GM20000 (cell line): ENCODE measurements around the gene IQGAP2.
A peak's percentile ranks its signal among the peaks of the same experiment; 100 is the strongest.

Experiments used
- DNase-seq: peaks from one replicate; pipeline ENCODE4 v3.0.0; 2012; ENCODE audit warnings: low spot score
- TF ChIP-seq, protein P1 (sequence below): IDR thresholded peaks from 2 replicates; pipeline ENCODE4 v1.5.1; 2012; ENCODE audit warnings: mild to moderate bottlenecking, control low read depth; ENCODE audit errors: extremely low read depth, missing control alignments

The IQGAP2 gene

DNA sequence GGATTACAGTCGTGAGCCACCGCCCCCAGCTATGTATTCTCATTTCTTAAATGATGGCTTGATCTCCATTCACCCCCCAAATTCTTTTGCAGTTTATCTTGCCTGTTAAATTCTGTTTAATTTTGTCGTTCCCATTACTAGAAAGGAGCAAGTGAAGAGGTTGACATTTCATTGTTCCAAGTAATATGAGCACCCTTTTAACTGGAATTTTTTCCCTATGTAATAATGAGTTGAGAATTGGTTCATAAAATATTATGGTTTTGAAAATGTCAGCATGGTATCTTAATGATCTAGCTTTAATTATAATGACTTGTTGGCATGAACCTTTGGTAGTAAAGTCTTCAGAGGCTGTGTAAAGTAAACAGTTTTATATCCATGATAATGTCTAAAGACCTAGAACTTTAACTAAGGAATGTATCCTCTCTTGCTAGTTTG, 182.7 kb downstream of the IQGAP2 start:
- DNase-seq, result no peak
- TF ChIP-seq, protein P1, sequence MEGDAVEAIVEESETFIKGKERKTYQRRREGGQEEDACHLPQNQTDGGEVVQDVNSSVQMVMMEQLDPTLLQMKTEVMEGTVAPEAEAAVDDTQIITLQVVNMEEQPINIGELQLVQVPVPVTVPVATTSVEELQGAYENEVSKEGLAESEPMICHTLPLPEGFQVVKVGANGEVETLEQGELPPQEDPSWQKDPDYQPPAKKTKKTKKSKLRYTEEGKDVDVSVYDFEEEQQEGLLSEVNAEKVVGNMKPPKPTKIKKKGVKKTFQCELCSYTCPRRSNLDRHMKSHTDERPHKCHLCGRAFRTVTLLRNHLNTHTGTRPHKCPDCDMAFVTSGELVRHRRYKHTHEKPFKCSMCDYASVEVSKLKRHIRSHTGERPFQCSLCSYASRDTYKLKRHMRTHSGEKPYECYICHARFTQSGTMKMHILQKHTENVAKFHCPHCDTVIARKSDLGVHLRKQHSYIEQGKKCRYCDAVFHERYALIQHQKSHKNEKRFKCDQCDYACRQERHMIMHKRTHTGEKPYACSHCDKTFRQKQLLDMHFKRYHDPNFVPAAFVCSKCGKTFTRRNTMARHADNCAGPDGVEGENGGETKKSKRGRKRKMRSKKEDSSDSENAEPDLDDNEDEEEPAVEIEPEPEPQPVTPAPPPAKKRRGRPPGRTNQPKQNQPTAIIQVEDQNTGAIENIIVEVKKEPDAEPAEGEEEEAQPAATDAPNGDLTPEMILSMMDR, result no peak

DNA sequence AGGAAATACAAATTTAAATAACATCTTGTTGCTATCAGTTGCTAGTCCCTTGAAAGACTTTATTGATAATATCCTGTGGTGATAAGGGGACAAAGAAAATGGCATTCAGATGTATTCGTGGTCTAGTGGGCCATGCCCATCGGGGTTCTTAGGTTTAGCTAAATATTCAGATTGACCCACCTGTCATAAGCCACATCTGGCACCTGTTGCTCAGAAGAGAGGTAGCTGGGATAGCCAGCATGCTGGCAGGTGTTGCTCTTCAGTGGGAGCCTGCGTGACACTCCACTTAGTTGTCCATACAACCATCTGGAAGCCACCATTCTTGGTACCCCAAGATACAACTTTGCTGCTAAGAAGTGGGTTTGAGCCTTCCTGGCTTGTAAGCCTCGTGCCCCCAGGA, 183.4 kb downstream of the IQGAP2 start:
- TF ChIP-seq, protein P1, result no peak
- no peak for DNase-seq

DNA sequence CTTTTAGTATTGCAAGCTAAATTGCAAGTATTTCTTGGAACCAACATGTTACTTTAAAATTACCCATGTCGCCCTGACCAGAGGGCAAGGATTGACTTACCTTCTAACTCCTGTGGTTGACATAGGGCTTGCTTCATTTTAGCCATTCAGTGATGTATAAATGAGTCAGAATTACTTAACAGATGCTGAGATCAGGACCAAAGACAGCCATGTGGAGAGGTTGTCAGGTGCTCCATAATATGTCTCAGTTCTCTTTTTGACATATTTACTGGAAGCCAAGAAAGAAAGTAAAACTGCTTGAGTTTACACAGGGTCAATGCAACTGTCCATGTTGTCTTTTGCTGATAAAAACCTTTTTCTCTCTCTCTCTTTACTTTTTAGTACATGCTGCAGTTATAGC, 186.9 kb downstream of the IQGAP2 start:
- TF ChIP-seq, protein P1, result no peak
- DNase-seq, result peak; percentile 42

DNA sequence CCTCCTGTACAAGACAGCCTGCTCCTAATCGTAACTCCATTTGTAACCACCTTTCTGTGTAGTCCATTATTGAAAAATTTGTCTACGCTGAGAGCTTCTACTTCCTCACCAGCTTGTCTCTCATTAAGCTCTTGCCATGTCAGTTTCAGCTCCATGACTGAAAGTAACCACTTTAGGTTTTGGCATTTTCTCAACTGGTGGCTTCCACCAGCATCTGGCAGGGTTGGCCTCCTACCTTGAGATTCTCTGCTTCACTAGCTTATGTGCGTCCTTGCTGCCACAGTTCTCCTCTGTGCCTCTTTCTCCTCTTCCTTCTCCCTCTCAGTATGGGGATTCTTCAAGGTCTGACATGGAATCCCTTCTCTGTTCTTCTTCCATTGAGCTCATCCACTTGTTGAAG, 188.3 kb downstream of the IQGAP2 start:
- DNase-seq, result no peak
- TF ChIP-seq, protein P1, result no peak

DNA sequence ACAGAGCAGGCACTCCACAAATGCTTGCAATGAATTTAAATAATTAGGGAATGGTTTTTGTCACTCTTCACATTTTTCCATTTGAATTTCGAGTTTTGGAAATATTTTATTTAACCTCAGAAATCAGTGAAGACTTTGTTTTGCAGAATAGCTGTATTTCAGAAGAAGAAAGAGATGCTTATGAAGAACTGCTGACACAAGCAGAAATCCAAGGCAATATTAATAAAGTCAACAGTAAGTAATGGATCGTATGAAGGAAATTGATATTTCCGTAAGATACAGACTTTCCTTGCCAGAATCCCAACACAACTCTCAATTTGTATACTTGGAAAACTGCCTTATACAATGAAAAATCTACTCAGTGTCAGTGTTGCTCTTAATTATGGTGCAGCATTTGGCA, 189.6 kb downstream of the IQGAP2 start:
- DNase-seq, result no peak
- TF ChIP-seq, protein P1, result no peak

DNA sequence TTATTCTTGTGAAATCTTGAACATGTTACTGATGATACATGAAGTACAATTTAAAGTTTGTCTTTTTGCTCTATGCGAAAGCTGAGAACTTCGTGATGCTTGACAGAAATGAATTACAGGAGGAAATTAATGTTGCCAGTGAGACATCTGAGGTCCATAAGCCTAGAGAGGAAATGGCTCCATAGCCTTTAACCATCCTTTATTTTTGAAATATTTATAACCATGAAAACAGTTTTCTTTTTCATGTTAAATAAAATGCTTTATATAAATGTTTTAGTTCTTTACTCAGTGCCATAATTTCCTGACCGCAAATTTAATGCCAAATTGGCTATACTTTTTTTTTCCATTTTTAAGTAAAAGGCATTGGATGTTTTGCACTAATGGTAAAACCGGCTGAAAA, 191.0 kb downstream of the IQGAP2 start:
- DNase-seq, result no peak
- TF ChIP-seq, protein P1, result no peak

DNA sequence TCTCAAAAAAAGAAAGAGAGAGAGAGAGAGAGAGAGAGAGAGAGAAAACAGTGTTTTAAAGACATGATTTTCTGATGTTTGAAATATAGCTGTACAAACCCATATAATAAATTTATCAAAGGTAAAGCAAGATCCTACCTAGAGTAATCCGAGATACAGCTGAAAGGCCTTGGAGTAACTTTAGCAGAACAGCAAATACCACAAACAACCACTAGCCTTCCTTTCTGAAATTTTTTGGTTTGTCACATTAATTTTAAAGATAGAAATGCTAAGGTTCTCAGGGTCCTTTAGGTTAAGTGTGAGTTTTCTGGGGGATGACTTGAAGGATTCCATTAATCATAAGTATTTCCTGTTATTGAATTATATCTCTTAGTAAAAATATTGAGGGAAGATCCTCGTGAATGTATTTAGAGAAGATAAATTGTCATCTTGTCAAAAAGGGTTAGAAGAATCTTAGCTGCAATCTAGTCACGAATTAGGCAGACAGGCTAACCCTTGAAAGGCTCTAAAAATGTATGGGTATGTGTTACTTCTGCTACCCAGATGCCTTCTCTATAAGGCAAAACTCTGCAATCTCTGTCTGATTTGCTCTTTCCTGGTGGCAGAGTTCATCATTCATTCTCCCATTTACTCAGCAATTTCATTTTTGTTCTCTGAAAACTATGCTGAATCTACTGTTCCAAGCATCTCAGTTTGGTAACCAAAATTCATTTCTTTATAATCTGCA, 192.8 kb downstream of the IQGAP2 start:
- DNase-seq, result no peak
- TF ChIP-seq, protein P1, result no peak
